Stimulated activated CD8-positive, alpha-beta memory T cell treated with anti-CD3 and anti-CD28 coated beads, Interleukin-15, amount 100 ng/mL, for 4 hours (primary cell): Measurements from ENCODE around the gene GRIP1.

Source experiments
- DNase-seq, 2 donors: peaks; one replicate each; pipeline ENCODE4 v3.0.0-alpha.2; 2020; ENCODE audit warnings: low read depth in 2 of 2

Gene GRIP1

GRCh38 chr12:66447643-66448042 lies 231.2 kb downstream of the GRIP1 start:
- DNase-seq = no peak

- DNase-seq = no peak
Measured at GRCh38 chr12:66446276-66446675, 232.6 kb downstream of the GRIP1 start.

- no peak for DNase-seq
Measured at GRCh38 chr12:66441905-66442559, 236.8 kb downstream of the GRIP1 start.

DNA sequence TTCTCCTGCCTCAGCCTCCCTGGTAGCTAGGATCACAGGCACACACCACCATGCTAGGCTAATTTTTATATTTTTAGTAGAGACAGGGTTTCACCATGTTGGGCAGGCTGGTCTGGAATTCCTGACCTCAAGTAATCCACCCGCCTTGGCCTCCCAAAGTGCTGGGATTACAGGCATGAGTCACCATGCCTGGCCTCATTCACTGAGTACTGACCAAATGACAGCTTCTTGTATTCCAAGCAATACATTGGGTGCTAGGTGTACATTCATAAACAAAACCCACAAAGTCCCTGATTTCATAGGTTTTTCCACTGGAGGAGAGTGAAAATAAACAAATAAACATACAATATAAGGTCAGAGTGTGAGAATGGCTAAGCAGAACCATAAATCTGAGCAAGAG lies 240.3 kb downstream of the GRIP1 start:
- no peak for DNase-seq

DNA sequence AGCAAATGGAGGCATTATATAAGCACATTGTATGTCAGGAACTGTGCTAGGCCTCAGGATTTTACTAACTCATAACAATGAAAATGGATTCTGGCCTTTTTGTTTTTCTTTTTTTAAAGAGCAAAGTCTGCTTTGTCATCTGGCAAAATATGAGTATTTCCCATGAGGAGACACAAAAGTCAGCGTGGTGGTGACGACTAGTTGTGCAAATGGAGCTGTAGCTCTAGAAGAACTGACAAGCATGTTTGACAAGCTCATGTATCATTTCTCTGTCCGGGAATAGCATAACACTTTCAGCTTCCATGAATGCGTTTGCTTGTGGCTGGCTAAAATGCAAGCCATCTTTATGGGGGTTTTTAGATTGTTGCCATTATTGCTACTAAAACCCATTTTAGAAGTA lies 248.8 kb downstream of the GRIP1 start:
- no peak for DNase-seq

DNA sequence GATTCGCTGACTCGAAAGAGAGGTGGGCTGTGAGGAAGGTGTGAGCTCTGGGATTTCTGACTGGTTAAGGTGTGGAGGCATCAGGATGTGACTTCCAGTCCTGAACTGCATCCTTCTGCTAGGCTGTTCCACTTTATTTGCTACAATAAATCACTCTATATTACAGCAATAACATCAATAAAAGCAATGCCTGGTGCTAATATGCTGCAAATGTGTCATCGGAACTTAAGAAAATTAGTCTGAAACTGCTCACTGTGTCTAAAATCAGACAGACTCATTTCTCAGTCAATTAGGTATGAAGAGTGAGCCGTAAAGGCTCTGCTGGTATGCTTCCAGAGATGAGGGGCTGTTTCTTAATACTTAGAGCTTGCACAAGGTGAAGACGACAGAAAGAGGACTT lies 250.0 kb downstream of the GRIP1 start:
- DNase-seq = no peak

DNA sequence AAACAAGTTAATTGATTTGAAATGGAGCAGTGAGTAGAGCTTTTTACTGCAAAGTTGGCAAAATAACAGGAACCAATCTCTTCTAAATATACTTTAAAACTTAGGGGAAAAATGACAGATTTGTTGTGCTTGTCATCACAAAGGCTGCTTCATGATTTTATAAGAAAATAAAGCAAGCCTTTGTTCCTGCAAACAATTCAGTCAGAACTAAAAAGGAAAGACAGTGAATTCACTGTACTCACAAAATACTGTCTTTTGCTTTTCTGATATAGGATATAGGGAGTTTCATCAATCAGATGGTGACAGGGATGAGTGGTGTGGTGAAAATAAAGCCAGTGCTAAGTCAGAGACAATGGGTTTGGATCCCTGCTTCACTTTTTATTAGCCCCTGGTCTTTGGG lies 250.6 kb downstream of the GRIP1 start:
- DNase-seq = no peak

GRCh38 chr12:66426696-66427095 lies 252.2 kb downstream of the GRIP1 start:
- DNase-seq = no peak

- no peak for DNase-seq
Measured at GRCh38 chr12:66423266-66423665, 255.6 kb downstream of the GRIP1 start.

DNA sequence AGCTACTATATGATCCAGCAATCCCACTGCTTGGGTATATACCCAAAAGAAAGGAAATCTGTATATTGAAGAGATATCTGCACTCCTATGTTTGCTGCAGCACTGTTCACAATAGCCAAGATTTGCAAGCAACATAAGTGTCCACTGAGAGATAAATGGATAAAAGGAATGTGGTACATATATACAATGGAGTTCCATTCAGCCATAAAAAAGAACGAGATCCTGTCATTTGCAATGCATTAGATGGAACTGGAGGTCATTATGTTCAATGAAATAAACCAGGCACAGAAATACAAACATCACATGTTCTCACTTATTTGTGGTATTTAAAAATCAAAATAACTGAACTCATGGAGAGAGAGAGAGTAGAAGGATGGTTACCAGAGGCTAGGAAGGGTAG lies 260.0 kb downstream of the GRIP1 start:
- no peak for DNase-seq

GRCh38 chr12:66417217-66417616 lies 261.7 kb downstream of the GRIP1 start:
- DNase-seq = no peak

DNA sequence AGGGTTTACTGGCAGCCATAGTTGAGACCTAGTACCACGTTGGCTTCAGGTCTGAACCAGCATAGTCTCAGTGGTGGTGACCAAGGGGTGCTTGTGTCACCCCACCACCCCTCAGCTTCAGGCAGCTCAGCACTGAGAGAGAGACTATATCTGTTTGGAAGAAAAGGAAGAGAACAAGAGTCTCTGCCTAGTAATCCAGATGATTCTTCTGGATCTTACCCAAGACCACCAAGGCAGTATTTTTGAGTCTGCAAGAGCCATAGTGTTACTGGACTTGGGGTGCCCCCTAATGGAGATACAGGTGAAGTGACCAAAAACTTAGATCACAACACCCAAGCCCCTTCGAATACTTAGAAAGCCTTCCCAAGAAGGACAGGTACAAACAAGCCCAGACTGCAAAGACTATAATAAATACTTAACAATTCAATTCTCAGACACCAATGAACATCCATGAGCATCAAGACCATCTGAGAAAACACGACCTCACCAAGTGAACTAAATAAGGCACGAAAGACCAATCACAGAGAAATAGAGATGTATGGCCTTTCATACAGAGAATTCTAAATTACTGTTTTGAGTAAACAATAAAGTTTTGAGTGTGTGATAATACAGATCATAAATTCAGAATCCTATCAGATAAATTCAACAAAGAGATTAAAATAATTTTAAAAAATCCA lies 269.5 kb downstream of the GRIP1 start:
- DNase-seq = no peak

DNA sequence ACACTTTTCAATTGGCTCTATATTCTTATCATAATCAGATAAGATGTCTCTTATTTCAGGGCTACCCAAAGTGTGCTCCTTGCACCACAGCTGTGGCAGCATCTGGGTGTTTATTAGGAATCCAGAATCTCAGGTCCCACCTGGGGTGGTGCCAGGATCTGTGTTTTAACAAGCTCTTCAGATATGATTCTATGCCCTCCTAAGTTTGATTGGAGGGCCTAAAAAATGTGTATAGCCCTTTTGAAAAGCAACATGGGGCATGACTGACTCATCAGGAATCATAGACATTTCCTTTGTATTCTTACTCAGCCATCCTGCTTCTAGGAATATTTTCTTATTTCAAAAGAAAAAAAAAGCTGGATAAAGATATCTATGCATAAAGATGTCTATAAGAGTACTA lies 273.5 kb downstream of the GRIP1 start:
- no peak for DNase-seq

DNA sequence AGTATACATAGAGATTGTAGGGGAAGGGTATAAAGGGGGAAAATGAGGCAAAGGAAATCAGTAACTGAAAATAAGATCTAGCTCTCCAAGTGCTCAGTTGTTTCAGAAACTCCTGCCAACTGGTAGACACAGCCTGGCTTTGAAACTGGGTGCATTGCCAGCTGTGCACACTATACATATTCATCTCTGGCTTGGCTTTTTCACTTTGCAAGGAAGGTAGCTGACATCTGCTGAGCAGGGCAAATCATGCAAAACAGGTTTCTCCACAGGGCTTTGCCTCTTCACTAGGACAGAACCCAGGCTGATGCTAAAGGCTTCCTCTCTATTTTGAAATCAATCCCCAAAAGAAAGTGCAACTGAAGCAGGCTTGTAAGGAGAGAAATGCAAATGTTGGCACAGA lies 275.1 kb downstream of the GRIP1 start:
- DNase-seq = no peak

GRCh38 chr12:66399911-66400306 lies 279.0 kb downstream of the GRIP1 start:
- DNase-seq = no peak

DNA sequence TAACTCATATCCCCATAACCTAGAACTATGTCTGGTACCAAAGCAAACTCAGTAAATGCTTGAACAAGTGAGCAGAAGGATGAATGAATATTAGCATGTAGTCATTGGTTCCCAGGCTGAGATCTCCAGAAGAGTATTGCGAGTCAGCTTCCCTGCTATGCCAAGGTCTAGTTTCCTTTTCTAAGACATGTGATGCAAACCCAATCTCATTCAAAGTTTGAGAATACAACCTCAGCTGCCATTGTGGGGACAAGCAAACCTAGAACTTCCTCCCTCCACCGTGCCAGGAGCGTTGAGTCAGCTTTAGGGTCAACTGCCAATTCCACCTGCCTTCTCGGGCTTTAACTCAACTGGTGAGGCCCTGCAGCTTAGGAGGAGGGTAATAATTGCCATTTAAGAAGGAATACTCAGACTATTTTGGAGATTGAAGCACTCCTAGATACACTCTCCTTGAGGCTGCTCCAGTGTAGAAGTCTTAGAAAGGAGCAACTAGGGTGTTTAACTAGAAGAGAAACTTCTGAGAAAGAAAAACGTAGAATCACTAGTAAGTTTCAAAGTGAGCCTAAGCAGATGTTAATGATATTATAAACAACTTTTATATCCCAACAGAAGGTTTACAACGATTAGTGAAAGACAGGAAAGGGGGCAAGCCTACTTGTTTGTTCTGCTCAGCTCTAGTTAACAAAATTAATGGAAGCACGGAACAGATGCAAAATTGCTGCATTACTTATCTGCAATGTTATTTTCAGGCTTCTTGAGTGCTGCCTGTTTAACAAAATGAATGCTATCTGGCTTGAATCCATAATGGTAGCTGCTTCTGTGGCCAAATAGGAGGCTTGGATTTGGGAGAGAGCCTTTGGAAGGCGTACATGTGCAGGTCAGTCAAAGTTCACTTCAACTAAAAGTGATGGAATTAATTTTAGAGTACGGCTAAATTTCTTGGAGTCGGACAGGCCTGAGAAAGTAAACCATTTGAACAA lies 279.7 kb downstream of the GRIP1 start:
- DNase-seq = no peak

DNA sequence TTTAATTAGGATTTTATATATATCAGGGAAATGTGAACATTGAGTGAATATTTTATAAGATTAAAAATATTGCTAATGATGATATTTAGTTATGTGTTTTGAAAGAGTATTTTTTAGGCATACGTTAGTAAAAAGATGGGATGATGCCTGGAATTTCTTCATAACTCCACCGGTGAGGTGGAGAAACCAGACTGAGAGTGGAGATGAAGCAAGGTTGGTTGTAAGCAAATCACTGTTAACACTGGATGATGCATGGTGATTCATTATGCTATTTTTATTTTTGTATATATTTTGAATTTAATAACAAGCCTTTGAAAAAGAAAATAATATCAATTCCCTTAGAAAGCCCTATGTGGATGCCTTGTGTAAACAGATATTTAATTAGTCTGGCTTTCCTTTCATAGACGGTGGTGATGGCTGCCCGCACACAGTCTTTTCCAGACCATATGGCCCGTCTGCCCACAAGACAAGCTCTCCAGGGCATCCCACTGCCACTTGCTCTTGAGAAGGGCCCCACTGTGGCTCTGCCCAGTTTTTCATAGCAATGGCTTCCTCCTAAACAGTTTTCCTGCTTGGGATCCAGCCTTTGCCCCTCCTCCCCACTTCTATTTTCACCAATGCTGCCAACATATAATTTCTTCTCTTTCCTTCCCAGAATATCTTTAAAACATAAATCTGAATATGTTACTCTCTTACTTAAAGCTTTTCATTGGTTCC lies 281.1 kb downstream of the GRIP1 start:
- no peak for DNase-seq

- no peak for DNase-seq
Measured at GRCh38 chr12:66393890-66394289, 285.0 kb downstream of the GRIP1 start.

GRCh38 chr12:66392266-66392915 lies 286.5 kb downstream of the GRIP1 start:
- DNase-seq = no peak

- DNase-seq = no peak
Measured at GRCh38 chr12:66388517-66388916, 290.4 kb downstream of the GRIP1 start.

- no peak for DNase-seq
Measured at GRCh38 chr12:66387117-66387516, 291.8 kb downstream of the GRIP1 start.
